K562 (cell line): Measurements from ENCODE around the gene PPM1M. TPM values are rescaled to one million over a fixed set of nuclear protein-coding genes. Genes with fewer than 3 reads are reported as not detected.

Experiments used
- ATAC-seq: fragments of 200-7000 bp; cut with Tn5 transposase; 3 replicates; pipeline ENCODE4 v1.9.1; 2020; ENCODE audit warnings: moderate library complexity
- BruUV-seq: library from RNA; stranded (reverse); fragments of 400-500 nt; replicated peaks from 2 replicates; lab custom pipeline; 2021; lab: Mats Ljungman, UMichigan
- CTCF ChIA-PET: fragments of 300-600 bp; formaldehyde crosslinking; extraction: SDS; loops from one replicate; lab custom pipeline; 2021; ENCODE audit warnings: low intra/inter-chr PET ratio; lab: Yijun Ruan, JAX
- POLR2A ChIA-PET: fragments of 300-600, 350-650 bp; sonication (Branson Sonifier 250); formaldehyde crosslinking; extraction: SDS; loops from one replicate; lab custom pipeline; 2021; ENCODE audit warnings: antibody characterized with exemption, inconsistent platforms; lab: Yijun Ruan, JAX
- DNase-seq, 4 experiments: peaks; one replicate each; pipeline versions ENCODE4 v3.0.0 to v3.0.0-alpha.2; 2011 to 2018; ENCODE audit warnings: low spot score in 3 of 4, mixed read lengths in 3 of 4; ENCODE audit errors: extremely low read depth in 1 of 4
- FAIRE-seq: peaks from 2 replicates; lab custom pipeline; 2011; peaks lifted over from hg19 to GRCh38; lab: Jason Lieb, UNC
- H2AFZ ChIP-seq: 2 replicates; pipeline ENCODE4 v1.6.0; 2011; ENCODE audit warnings: low read depth, low read length, control low read depth, inconsistent platforms
- H3K27ac ChIP-seq: fragments of 200-600 bp; 3 replicates; pipeline ENCODE4 v1.8.0; 2011; ENCODE audit warnings: low read depth, mild to moderate bottlenecking, control low read depth, inconsistent platforms, low read length, moderate library complexity, mixed read lengths; ENCODE audit errors: extremely low read depth
- H3K27me3 ChIP-seq, 2 experiments: fragments of 300-600 bp in 1 of 2; 2 replicates in 1 of 2; 3 replicates in 1 of 2; pipeline versions ENCODE4 v1.6.0 to v1.8.0; 2011; ENCODE audit warnings: inconsistent platforms in 2 of 2, low read length in 2 of 2, mild to moderate bottlenecking in 1 of 2, mixed read lengths in 1 of 2, moderate library complexity in 1 of 2; ENCODE audit not compliant: control insufficient read depth in 2 of 2, insufficient read depth in 2 of 2
- H3K36me3 ChIP-seq: fragments of 300-600 bp; 3 replicates; pipeline ENCODE4 v1.8.0; 2011; ENCODE audit warnings: mild to moderate bottlenecking, low read length, inconsistent platforms; ENCODE audit not compliant: control insufficient read depth, insufficient read depth
- H3K4me1 ChIP-seq, 2 experiments: fragments of 200-600 bp in 1 of 2; replicated peaks in 1 of 2; 2 replicates in 1 of 2; 3 replicates in 1 of 2; pipeline versions ENCODE4 v1.5.1 to v1.8.0; 2011; ENCODE audit warnings: inconsistent platforms in 2 of 2, low read length in 2 of 2, mild to moderate bottlenecking in 1 of 2, mixed read lengths in 1 of 2, moderate library complexity in 1 of 2; ENCODE audit not compliant: control insufficient read depth in 2 of 2, insufficient read depth in 2 of 2
- H3K4me2 ChIP-seq: 2 replicates; pipeline ENCODE4 v1.6.1; 2011; ENCODE audit warnings: low read length, control low read depth, inconsistent platforms, mixed read lengths; ENCODE audit not compliant: insufficient read depth
- H3K4me3 ChIP-seq: fragments of 200-600 bp; sonication (generic), shearing (Covaris generic); 2 replicates; pipeline ENCODE4 v1.5.1; 2016; ENCODE audit warnings: control low read depth, inconsistent platforms
- H3K79me2 ChIP-seq: fragments of 200-600 bp; 3 replicates; pipeline ENCODE4 v1.8.0; 2011; ENCODE audit warnings: low read length, inconsistent platforms; ENCODE audit not compliant: control insufficient read depth, insufficient read depth
- H3K9ac ChIP-seq, 2 experiments: 2 replicates each; pipeline versions ENCODE4 v1.6.0 to v1.6.1; 2011; ENCODE audit warnings: low read depth in 2 of 2, low read length in 2 of 2, control low read depth in 1 of 2, inconsistent platforms in 1 of 2, mild to moderate bottlenecking in 1 of 2, mixed read lengths in 1 of 2; ENCODE audit not compliant: insufficient read depth in 1 of 2
- H3K9me1 ChIP-seq: one replicate; pipeline ENCODE4 v1.6.0; 2011; ENCODE audit warnings: inconsistent platforms, mild to moderate bottlenecking, low read length, moderate library complexity; ENCODE audit not compliant: control insufficient read depth, insufficient read depth
- H3K9me3 ChIP-seq: replicated peaks from 2 replicates; pipeline ENCODE4 v1.5.1; 2011; ENCODE audit warnings: low read depth, low read length, inconsistent platforms; ENCODE audit not compliant: control insufficient read depth, insufficient read depth
- H4K20me1 ChIP-seq: replicated peaks from 2 replicates; pipeline ENCODE4 v1.6.1; 2011; ENCODE audit warnings: low read length, inconsistent platforms, mixed read lengths; ENCODE audit not compliant: control insufficient read depth, insufficient read depth
- CBFB ChIP-seq: sonication (generic); formaldehyde crosslinking; IDR thresholded peaks from 2 replicates; pipeline ENCODE4 v1.4.0; 2020; ENCODE audit warnings: mild to moderate bottlenecking, missing genetic modification reagents
- CBX2 ChIP-seq: fragments of 200-600 bp; sonication (generic); IDR thresholded peaks from one replicate; pipeline ENCODE4 v1.6.1; 2012; ENCODE audit warnings: mild to moderate bottlenecking, low read length, inconsistent platforms; ENCODE audit not compliant: insufficient read depth, poor library complexity, severe bottlenecking
- CC2D1A ChIP-seq: fragments of 450-650 bp; IDR thresholded peaks from 2 replicates; pipeline ENCODE4 v1.6.1; 2017; ENCODE audit warnings: mild to moderate bottlenecking
- ETS2 ChIP-seq: IDR thresholded peaks from 2 replicates; pipeline ENCODE4 v1.6.1; 2016; ENCODE audit warnings: borderline replicate concordance, missing genetic modification characterization, mild to moderate bottlenecking, moderate library complexity, missing compliant biosample characterization; ENCODE audit not compliant: poor library complexity, severe bottlenecking
- FOXA3 ChIP-seq, 2 experiments: fragments of 450-650 bp in 1 of 2; sonication (generic) in 1 of 2; formaldehyde crosslinking; IDR thresholded peaks in 1 of 2; conservative IDR thresholded peaks in 1 of 2; 2 replicates each; pipeline versions ENCODE4 v1.4.0 to v1.8.0; 2020 to 2022; ENCODE audit warnings: mild to moderate bottlenecking in 2 of 2, missing genetic modification reagents in 1 of 2
- FOXJ3 ChIP-seq: sonication (generic); formaldehyde crosslinking; IDR thresholded peaks from 2 replicates; pipeline ENCODE4 v1.4.0; 2020; ENCODE audit warnings: mild to moderate bottlenecking, missing genetic modification reagents
- FOXM1 ChIP-seq, 2 experiments: fragments of 450-650 bp in 1 of 2; sonication (generic) in 1 of 2; formaldehyde crosslinking in 1 of 2; IDR thresholded peaks; 2 replicates each; pipeline versions ENCODE4 v1.6.1 to v1.9.0; 2017 to 2022; ENCODE audit warnings: low read depth in 2 of 2, mild to moderate bottlenecking in 2 of 2, missing genetic modification reagents in 1 of 2, moderate library complexity in 1 of 2
- MIER1 ChIP-seq: fragments of 450-650 bp; IDR thresholded peaks from 2 replicates; pipeline ENCODE4 v1.6.1; 2016; ENCODE audit warnings: antibody characterized with exemption, mild to moderate bottlenecking, low read depth
- NR2F6 ChIP-seq: fragments of 450-650 bp; formaldehyde crosslinking; IDR thresholded peaks from 2 replicates; pipeline ENCODE4 v1.4.0; 2020; ENCODE audit warnings: mild to moderate bottlenecking
- PHF8 ChIP-seq: fragments of 200-600 bp; sonication (generic); IDR thresholded peaks from 2 replicates; pipeline ENCODE4 v1.6.1; 2012; ENCODE audit warnings: mixed run types, mild to moderate bottlenecking, inconsistent platforms, low read length, moderate library complexity, borderline replicate concordance
- RAD21 ChIP-seq, 2 experiments: fragments of 250-450 bp in 1 of 2; fragments of 450-650 bp in 1 of 2; sonication (Bioruptor Pico) in 1 of 2; formaldehyde crosslinking in 1 of 2; IDR thresholded peaks in 1 of 2; conservative IDR thresholded peaks in 1 of 2; 2 replicates each; pipeline versions ENCODE4 v1.4.0 to v1.8.0; 2020 to 2022; ENCODE audit warnings: mild to moderate bottlenecking in 2 of 2, moderate library complexity in 1 of 2
- SAFB ChIP-seq: fragments of 200-400 bp; formaldehyde crosslinking; IDR thresholded peaks from 2 replicates; pipeline ENCODE4 v1.6.1; 2017; ENCODE audit warnings: low read depth, low read length, borderline replicate concordance
- YBX1 ChIP-seq: fragments of 450-650 bp; IDR thresholded peaks from 2 replicates; pipeline ENCODE4 v1.7.1; 2016; ENCODE audit warnings: mild to moderate bottlenecking
- WGBS: fragments of 100-300 bp; shearing (Covaris generic); methylation state at CpG from one replicate; pipeline ENCODE4 v1.1.6; 2016; ENCODE audit warnings: low coverage, mixed read lengths; ENCODE audit not compliant: insufficient coverage; ENCODE audit errors: missing lambda C conversion rate; 5-methylcytosine and 5-hydroxymethylcytosine counted together
- in situ Hi-C: fragments of 300-500 bp; cut with MboI; formaldehyde crosslinking; loops from 4 replicates; pipeline ENCODE4 v1.15.0; 2018; ENCODE audit warnings: inconsistent platforms, mixed read lengths
- intact Hi-C: fragments of 100-400 bp; cut with micrococcal nuclease; formaldehyde crosslinking; loops from 2 replicates; pipeline ENCODE4 v1.14.2; 2022
- polyA plus RNA-seq, 8 experiments: library from polyadenylated mRNA; depleted of rRNA in 4 of 8; stranded (reverse) in 5 of 8; unstranded in 3 of 8; fragments of >200 nt; fragmentation: Nextera tagmentation in 2 of 8; fragmentation: Illumina TruSeq in 1 of 8; extraction: Ambion mirVana in 2 of 8; extraction: Trizol in 1 of 8; gene quantifications; 2 replicates each; pipeline versions ENCODE4 v1.2.1 to v1.2.3, GENCODE V29; 2011 to 2014; ENCODE audit warnings: inconsistent platforms in 1 of 8, missing spikeins in 1 of 8
- total RNA-seq, 7 experiments: library from RNA; depleted of rRNA in 6 of 7; stranded (reverse); fragments of >200 nt in 6 of 7; fragmentation: Illumina TruSeq in 2 of 7; extraction: Trizol in 2 of 7; gene quantifications; 2 replicates each; pipeline versions ENCODE4 v1.2.1 to v1.2.3, GENCODE V29; 2011 to 2021; ENCODE audit warnings: low replicate concordance in 1 of 7
- TF ChIP-seq, protein P1 (sequence below): fragments of 450-650 bp; IDR thresholded peaks from 2 replicates; pipeline ENCODE4 v1.6.1; 2016; ENCODE audit warnings: borderline replicate concordance
- TF ChIP-seq, protein P2 (sequence below), 2 experiments: fragments of 450-650 bp; conservative IDR thresholded peaks; 2 replicates each; pipeline ENCODE4 v1.6.1; 2017; ENCODE audit warnings: mild to moderate bottlenecking in 2 of 2, moderate library complexity in 2 of 2

The PPM1M gene
- total and polyA plus RNA-seq, 9 of the 15 experiments (the other 6 are each of a cell fraction or from before 2014, with no cell fraction given), result 1.4 to 9.2 (median 4.4) TPM

DNA sequence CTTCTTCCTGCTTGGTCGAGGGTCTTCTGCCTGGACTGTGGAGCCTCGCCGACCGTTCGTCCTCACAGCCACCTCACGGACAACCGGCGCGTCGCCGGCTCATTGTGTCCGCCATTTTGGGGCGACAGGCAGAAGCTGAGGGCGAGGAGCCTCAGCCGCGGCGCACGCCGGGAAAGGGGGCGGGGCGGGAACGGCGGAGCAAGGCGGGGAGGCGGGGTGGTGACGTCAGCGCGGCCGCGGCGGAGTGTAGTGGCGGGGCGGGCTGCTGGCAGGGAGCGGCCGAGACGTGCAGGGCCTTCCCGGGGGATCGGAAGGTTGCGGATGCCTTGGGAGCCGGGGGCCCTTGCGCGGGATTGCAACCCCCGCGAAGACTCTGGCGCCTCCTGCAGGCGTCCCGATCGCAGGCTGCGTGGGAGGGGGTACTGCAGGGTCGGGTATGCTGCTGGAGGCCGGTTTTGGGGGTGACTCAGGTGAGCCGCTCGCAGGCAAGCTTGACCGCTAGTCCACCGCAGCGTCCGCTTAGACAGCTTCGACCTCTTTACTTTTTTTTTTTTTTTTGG is 33.0 kb downstream of the PPM1M start, which contains the start of gene WDR82:
TSS of gene WDR82 (minus strand) at position 140 of the 560 bp plus-strand sequence. CDS start 288 bp downstream, outside the sequence.
- DNase-seq (peak; percentile 87 to 93 (median 89)), FAIRE-seq (peak; percentile 37), ATAC-seq (peak; percentile 88)
- H3K27ac ChIP-seq, result peak within 1 kb of the TSS; percentile 95
- intact Hi-C loops (loop anchor here (1.0 kb wide), 1 partner anchor 38 kb away; no protein-coding TSS in a partner anchor), in situ Hi-C loops (no loop called here)
- H3K4me3 ChIP-seq, result peak within 1 kb of the TSS; percentile 73
- H4K20me1 ChIP-seq, result peaks cover 13% of the 10 kb centered on the region; the same call in 1 of the 2 replicates
- H2AFZ ChIP-seq, result peak within 1 kb of the TSS; percentile 77
- H3K36me3 ChIP-seq, result peaks cover 25% of the 10 kb centered on the region
- H3K4me2 ChIP-seq, result peak within 1 kb of the TSS; percentile 80
- H3K4me1 ChIP-seq, result peaks cover 12 to 13% of the 10 kb centered on the region in 2 experiments; a peak in 4 of 5 replicates
- POLR2A ChIA-PET, result interaction anchor here (0.6 to 3.4 kb wide), 9 partner anchors 9 to 124 kb away, joined by 3 to 29 read pairs (median 5); partner anchors contain the start of genes GLYCTK and TLR9
- no peaks in the 10 kb centered on the region for H3K9me3 ChIP-seq
- no peaks in the 10 kb centered on the region for H3K27me3 ChIP-seq
- WGBS, result 0% methylated on average over 6 of the region's 58 CpGs
- H3K9ac ChIP-seq, result peak within 1 kb of the TSS; percentile 95
- H3K79me2 ChIP-seq, result peaks cover 62% of the 10 kb centered on the region
- no peaks in the 10 kb centered on the region for H3K9me1 ChIP-seq
- CTCF ChIA-PET, result interaction anchor here (0.6 to 1.0 kb wide), 6 partner anchors 45 to 226 kb away, joined by 3 to 8 read pairs (median 4); no protein-coding TSS in a partner anchor
- no TSS peak for BruUV-seq
- TF ChIP-seq PHF8 (peak; percentile 89; the same call in 1 of the 2 replicates), RAD21 (CRISPR knock-in tag; conservative IDR thresholded peaks at IDR 0.05 in 1 of 2, IDR thresholded peaks at IDR 0.05 in 1 of 2) (peak; percentile 27 to 39; a peak in 3 of 4 replicates), CC2D1A (peak; percentile 84), CBFB (CRISPR knock-in tag) (no peak), FOXJ3 (CRISPR knock-in tag) (no peak), FOXM1 (IDR thresholded peaks at IDR 0.05; ENCODE audit: low read depth) (no peak), FOXM1 (CRISPR knock-in tag; IDR thresholded peaks at IDR 0.05; ENCODE audit: low read depth) (no peak), MIER1 (no peak), NR2F6 (CRISPR knock-in tag) (no peak), ETS2 (tag) (no peak), CBX2 (no peak), SAFB (no peak; the same call in 1 of the 2 replicates), YBX1 (no peak), FOXA3 (CRISPR knock-in tag; conservative IDR thresholded peaks at IDR 0.05 in 1 of 2, IDR thresholded peaks at IDR 0.05 in 1 of 2) (no peak)
- TF ChIP-seq, protein P1, sequence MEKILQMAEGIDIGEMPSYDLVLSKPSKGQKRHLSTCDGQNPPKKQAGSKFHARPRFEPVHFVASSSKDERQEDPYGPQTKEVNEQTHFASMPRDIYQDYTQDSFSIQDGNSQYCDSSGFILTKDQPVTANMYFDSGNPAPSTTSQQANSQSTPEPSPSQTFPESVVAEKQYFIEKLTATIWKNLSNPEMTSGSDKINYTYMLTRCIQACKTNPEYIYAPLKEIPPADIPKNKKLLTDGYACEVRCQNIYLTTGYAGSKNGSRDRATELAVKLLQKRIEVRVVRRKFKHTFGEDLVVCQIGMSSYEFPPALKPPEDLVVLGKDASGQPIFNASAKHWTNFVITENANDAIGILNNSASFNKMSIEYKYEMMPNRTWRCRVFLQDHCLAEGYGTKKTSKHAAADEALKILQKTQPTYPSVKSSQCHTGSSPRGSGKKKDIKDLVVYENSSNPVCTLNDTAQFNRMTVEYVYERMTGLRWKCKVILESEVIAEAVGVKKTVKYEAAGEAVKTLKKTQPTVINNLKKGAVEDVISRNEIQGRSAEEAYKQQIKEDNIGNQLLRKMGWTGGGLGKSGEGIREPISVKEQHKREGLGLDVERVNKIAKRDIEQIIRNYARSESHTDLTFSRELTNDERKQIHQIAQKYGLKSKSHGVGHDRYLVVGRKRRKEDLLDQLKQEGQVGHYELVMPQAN, result no peak
- TF ChIP-seq, protein P2, sequence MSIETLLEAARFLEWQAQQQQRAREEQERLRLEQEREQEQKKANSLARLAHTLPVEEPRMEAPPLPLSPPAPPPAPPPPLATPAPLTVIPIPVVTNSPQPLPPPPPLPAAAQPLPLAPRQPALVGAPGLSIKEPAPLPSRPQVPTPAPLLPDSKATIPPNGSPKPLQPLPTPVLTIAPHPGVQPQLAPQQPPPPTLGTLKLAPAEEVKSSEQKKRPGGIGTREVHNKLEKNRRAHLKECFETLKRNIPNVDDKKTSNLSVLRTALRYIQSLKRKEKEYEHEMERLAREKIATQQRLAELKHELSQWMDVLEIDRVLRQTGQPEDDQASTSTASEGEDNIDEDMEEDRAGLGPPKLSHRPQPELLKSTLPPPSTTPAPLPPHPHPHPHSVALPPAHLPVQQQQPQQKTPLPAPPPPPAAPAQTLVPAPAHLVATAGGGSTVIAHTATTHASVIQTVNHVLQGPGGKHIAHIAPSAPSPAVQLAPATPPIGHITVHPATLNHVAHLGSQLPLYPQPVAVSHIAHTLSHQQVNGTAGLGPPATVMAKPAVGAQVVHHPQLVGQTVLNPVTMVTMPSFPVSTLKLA (conservative IDR thresholded peaks at IDR 0.05), result peak in 1 of 2 experiments; percentile 33; a peak in 1 of 4 replicates
